Fibroblast of lung (primary cell): ENCODE data around the gene CTXND2.

Experiments
- CTCF ChIP-seq, 2 donors: IDR thresholded peaks in 1 of 2; conservative IDR thresholded peaks in 1 of 2; 1 replicate in 1 of 2; 2 replicates in 1 of 2; pipeline ENCODE4 v1.5.1; 2011 to 2012; ENCODE audit warnings: low read length in 2 of 2, control low read depth in 1 of 2, inconsistent platforms in 1 of 2, low read depth in 1 of 2, mild to moderate bottlenecking in 1 of 2
- EZH2 ChIP-seq: IDR thresholded peaks from 2 replicates; pipeline ENCODE4 v1.5.1; 2012; ENCODE audit warnings: low read length, control low read depth, mild to moderate bottlenecking; ENCODE audit errors: missing control alignments

GRCh38 chr1:150873521-150873920 is 13.4 kb upstream of the CTXND2 start:
- TF ChIP-seq CTCF (conservative IDR thresholded peaks at IDR 0.05 in 1 of 2, IDR thresholded peaks at IDR 0.05 in 1 of 2; ENCODE audit: low read depth in 1 of 2, low read length in 2 of 2) (no peak), EZH2 (no peak)
